Kidney (tissue), 14 donors: Measurements from ENCODE around the gene CACNA1S. TPM values are rescaled to one million over a fixed set of nuclear protein-coding genes. Genes with fewer than 3 reads are reported as not detected.

Source experiments
- DNase-seq, 5 donors: peaks; one replicate each; pipeline ENCODE4 v3.0.0-alpha.2; 2013 to 2020
- FAIRE-seq: peaks from 2 replicates; lab custom pipeline; 2012; peaks lifted over from hg19 to GRCh38; lab: Jason Lieb, UNC
- H3K27ac ChIP-seq, 2 donors: one replicate each; pipeline ENCODE4 v1.7.0; 2013; ENCODE audit warnings: low read depth in 2 of 2, low read length in 2 of 2, inconsistent platforms in 1 of 2
- H3K27me3 ChIP-seq: one replicate; pipeline ENCODE4 v1.7.1; 2013; ENCODE audit warnings: low read length, inconsistent platforms; ENCODE audit not compliant: control insufficient read depth, insufficient read depth
- H3K36me3 ChIP-seq, 3 donors: one replicate each; pipeline versions ENCODE4 v1.7.0 to v1.7.1; 2013; ENCODE audit warnings: low read length in 3 of 3, control low read depth in 1 of 3, inconsistent platforms in 1 of 3; ENCODE audit not compliant: insufficient read depth in 3 of 3, control insufficient read depth in 2 of 3
- H3K4me1 ChIP-seq, 3 donors: one replicate each; pipeline versions ENCODE4 v1.7.0 to v1.7.1; 2013; ENCODE audit warnings: low read length in 3 of 3, inconsistent platforms in 1 of 3, low read depth in 1 of 3; ENCODE audit not compliant: control insufficient read depth in 2 of 3, insufficient read depth in 2 of 3
- H3K4me3 ChIP-seq, 3 donors: one replicate each; pipeline versions ENCODE4 v1.7.0 to v1.8.1; 2013; ENCODE audit warnings: low read length in 3 of 3, control low read depth in 1 of 3, inconsistent platforms in 1 of 3
- H3K9ac ChIP-seq, 3 donors: one replicate each; pipeline versions ENCODE4 v1.7.0 to v1.7.1; 2013; ENCODE audit warnings: low read length in 3 of 3, control low read depth in 1 of 3, inconsistent platforms in 1 of 3
- H3K9me3 ChIP-seq, 3 donors: one replicate each; pipeline versions ENCODE4 v1.7.0 to v1.7.1; 2013; ENCODE audit warnings: low read length in 3 of 3, control low read depth in 1 of 3, inconsistent platforms in 1 of 3; ENCODE audit not compliant: control insufficient read depth in 2 of 3, insufficient read depth in 1 of 3
- CTCF ChIP-seq: IDR thresholded peaks from 3 replicates; pipeline ENCODE4 v1.5.1; 2012; ENCODE audit warnings: mild to moderate bottlenecking, moderate library complexity, borderline replicate concordance; ENCODE audit not compliant: insufficient read depth; ENCODE audit errors: extremely low read depth
- intact Hi-C: fragments of 100-400 bp; cut with DNase I; formaldehyde crosslinking; loops from one replicate; pipeline ENCODE4 v1.11.1; 2022
- polyA plus RNA-seq: library from polyadenylated mRNA; stranded (reverse); fragments of 350-450 nt; fragmentation: Illumina TruSeq; extraction: RNeasy Lipid Tissue Mini Kit (QIAGEN cat#74804); gene quantifications from one replicate; pipeline ENCODE4 v1.2.3, GENCODE V29; 2014; ENCODE audit warnings: low read depth, low replicate concordance; ENCODE audit not compliant: insufficient read depth
- total RNA-seq: library from RNA; stranded (reverse); fragmentation: NEBNext Ultra II Directional; extraction: Animal tissue kit (Norgen Biotek cat#: 25700); gene quantifications from one replicate; pipeline ENCODE4 v1.2.1, GENCODE V29; 2021
- donor health status: control.
- donor health status: control.
- donor health status: control.
- donor health status: control.
- donor health status: control.
- donor health status: DM: yes; HTN: yes; CAD: no.
- donor health status: Normal renal cell carcinoma (clear cell type).

CACNA1S gene
- total and polyA plus RNA-seq, 2 donors from 2014 or later = 0.41 TPM; not detected in 1

- H3K4me1 ChIP-seq = peaks cover 0 to 17% (median 0%) of the 10 kb centered on the region in 3 donors
- no peaks in the 10 kb centered on the region for H3K27me3 ChIP-seq
These were observed 94.4 kb downstream of the CACNA1S start for GRCh38 chr1:201017828-201018163.

GRCh38 chr1:201016943-201017827 lies 95.0 kb downstream of the CACNA1S start:
- no peak for FAIRE-seq
- Histone ChIP-seq H3K27me3 (no peaks in the 10 kb centered on the region), H3K9me3 (no peaks in the 10 kb centered on the region), H3K36me3 (no peaks in the 10 kb centered on the region), H3K4me1 (peaks cover 0 to 14% (median 0%) of the 10 kb centered on the region in 3 donors), H3K4me3 (no peak overlapping the region), H3K27ac (no peak overlapping the region), H3K9ac (no peak overlapping the region)
- no peak for TF ChIP-seq CTCF
- peak in 1 of 5 donors; percentile 66 for DNase-seq
- intact Hi-C loops = no loop called here

More at GRCh38 chr1:201017828-201018163, 94.4 kb downstream of the CACNA1S start:
- Histone ChIP-seq H3K9me3 (no peaks in the 10 kb centered on the region), H3K36me3 (no peaks in the 10 kb centered on the region), H3K9ac (no peak overlapping the region), H3K4me3 (no peak overlapping the region), H3K27ac (no peak overlapping the region)
- DNase-seq = peak in 1 of 5 donors; percentile 27
- intact Hi-C loops = no loop called here
- no peak for FAIRE-seq
- no peak for TF ChIP-seq CTCF

DNA sequence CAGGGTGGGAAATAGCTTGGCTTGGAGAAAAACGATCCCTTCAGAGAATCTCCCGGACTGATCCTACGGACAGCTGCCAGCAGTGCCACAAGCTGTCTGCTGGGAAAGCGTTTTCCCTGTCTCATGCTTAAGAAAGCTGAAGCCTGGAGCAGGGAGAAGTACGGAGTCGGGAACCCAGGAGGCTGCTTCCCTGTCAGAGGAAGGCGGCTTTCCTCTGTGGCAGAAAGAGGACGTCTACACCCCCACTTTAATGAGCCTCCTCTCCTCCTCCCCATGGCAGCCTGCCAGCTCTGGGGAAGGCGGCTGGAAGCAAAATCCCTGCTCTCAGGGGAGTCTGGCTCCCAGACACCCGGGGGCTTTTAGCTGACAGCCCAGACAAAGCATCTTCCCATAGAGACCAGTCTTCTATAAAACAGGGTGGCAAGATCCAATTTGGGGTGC lies 96.0 kb downstream of the CACNA1S start:
- DNase-seq (peak in 4 of 5 donors; percentile 48 to 79 (median 64)), FAIRE-seq (no peak)
- Histone ChIP-seq H3K9me3 (no peaks in the 10 kb centered on the region), H3K36me3 (no peaks in the 10 kb centered on the region), H3K27ac (no peak overlapping the region), H3K4me1 (peaks cover 0 to 14% (median 0%) of the 10 kb centered on the region in 3 donors), H3K9ac (no peak overlapping the region), H3K4me3 (no peak overlapping the region), H3K27me3 (no peaks in the 10 kb centered on the region)
- intact Hi-C loops = no loop called here
- no peak for TF ChIP-seq CTCF
